ENCODE data around the gene FER1L5.
"Not testable (repeated sequence)": the region's sequence is repeated elsewhere in the genome, so short reads cannot be mapped to it uniquely, and the experiment has no call there.

FER1L5 gene

DNA sequence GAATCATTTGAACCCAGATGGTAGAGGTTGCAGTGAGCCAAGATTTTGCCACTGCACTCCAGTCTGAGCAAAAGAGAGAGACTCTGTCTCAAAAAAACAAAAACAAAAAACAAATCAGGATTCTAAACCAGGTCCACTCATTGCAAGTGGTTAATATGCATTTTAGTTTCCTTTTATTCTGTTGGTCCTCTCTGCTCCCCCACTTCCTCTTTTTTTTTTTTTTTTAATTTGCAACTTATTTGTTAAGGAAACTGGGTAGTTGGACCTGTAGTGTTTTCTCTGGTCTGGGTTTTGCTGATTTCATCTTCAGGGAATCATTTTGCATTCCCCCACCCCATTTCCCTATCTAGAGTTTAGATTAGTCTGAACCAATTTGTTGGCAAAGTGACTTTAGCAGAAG lies 14.0 kb downstream of the FER1L5 start:
- Histone ChIP-seq H3K27ac (ENCODE audit: low read depth in 2 of 2, low read length in 2 of 2) (no peak overlapping the region), H3K9ac (ENCODE audit: low read depth in 1 of 2, low read length in 2 of 2) (no peak overlapping the region), H3K27me3 (ENCODE audit: control insufficient read depth in 2 of 2, insufficient read depth in 2 of 2, low read length in 2 of 2) (no peaks in the 10 kb centered on the region), H3K36me3 (ENCODE audit: control insufficient read depth in 2 of 2, insufficient read depth in 2 of 2, low read length in 2 of 2) (no peaks in the 10 kb centered on the region), H3K9me3 (ENCODE audit: control insufficient read depth in 2 of 2, low read length in 2 of 2) (no peaks in the 10 kb centered on the region), H3K4me1 (ENCODE audit: control insufficient read depth in 2 of 2, insufficient read depth in 2 of 2, low read length in 2 of 2) (no peaks in the 10 kb centered on the region), H3K4me3 (ENCODE audit: low read length in 2 of 2) (no peak overlapping the region)

DNA sequence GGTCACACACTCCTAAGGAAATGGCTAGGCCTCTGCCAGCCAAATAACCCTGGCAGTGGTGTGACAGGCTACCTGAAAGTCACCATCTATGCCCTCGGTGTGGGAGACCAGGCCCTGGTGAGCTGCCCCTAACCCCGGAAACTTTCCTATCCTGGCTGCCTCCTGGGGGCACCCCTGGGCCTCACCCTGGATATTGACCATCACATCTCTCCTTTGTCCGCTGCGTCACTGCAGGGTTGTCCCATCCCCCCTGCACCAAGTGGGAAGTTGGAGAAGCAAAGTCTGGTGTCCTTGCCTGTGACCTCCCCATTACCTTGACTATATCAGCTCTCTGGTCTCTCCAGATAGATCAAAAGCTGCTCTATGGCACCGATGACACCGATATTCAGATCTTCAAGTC lies 18.8 kb downstream of the FER1L5 start:
- no peaks in the 10 kb centered on the region for H3K9me3 ChIP-seq (ENCODE audit: control insufficient read depth in 2 of 2, low read length in 2 of 2)
- no peak overlapping the region for H3K4me3 ChIP-seq (ENCODE audit: low read length in 2 of 2)
- no peaks in the 10 kb centered on the region for H3K4me1 ChIP-seq (ENCODE audit: control insufficient read depth in 2 of 2, insufficient read depth in 2 of 2, low read length in 2 of 2)
- no peaks in the 10 kb centered on the region for H3K27me3 ChIP-seq (ENCODE audit: control insufficient read depth in 2 of 2, insufficient read depth in 2 of 2, low read length in 2 of 2)
- no peak overlapping the region for H3K9ac ChIP-seq (ENCODE audit: low read depth in 1 of 2, low read length in 2 of 2)
- no peaks in the 10 kb centered on the region for H3K36me3 ChIP-seq (ENCODE audit: control insufficient read depth in 2 of 2, insufficient read depth in 2 of 2, low read length in 2 of 2)
- H3K27ac ChIP-seq (ENCODE audit: low read depth in 2 of 2, low read length in 2 of 2), result no peak overlapping the region

DNA sequence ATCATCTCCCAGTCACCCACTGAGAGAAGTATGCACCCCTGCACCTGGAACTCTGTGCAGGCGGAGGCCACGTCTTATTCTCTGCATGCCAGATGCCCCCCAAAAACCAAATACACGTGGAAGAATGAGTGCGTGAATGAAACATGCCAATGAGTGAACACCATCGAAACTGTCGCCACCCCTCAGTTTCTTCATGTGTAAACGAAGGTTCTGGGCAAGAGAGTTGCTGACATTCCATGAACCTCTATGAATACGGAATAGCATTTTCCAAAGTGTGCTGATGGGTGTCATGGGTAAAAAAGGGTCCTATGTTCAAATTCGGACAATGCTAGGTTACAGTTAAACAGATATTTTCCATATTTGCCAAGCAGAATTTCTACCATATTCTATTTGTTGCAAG lies 19.8 kb downstream of the FER1L5 start:
- no peak overlapping the region for H3K4me3 ChIP-seq (ENCODE audit: low read length in 2 of 2)
- no peaks in the 10 kb centered on the region for H3K4me1 ChIP-seq (ENCODE audit: control insufficient read depth in 2 of 2, insufficient read depth in 2 of 2, low read length in 2 of 2)
- no peak overlapping the region for H3K9ac ChIP-seq (ENCODE audit: low read depth in 1 of 2, low read length in 2 of 2)
- H3K27ac ChIP-seq (ENCODE audit: low read depth in 2 of 2, low read length in 2 of 2), result no peak overlapping the region
- H3K27me3 ChIP-seq (ENCODE audit: control insufficient read depth in 2 of 2, insufficient read depth in 2 of 2, low read length in 2 of 2), result no peaks in the 10 kb centered on the region
- H3K36me3 ChIP-seq (ENCODE audit: control insufficient read depth in 2 of 2, insufficient read depth in 2 of 2, low read length in 2 of 2), result no peaks in the 10 kb centered on the region
- no peaks in the 10 kb centered on the region for H3K9me3 ChIP-seq (ENCODE audit: control insufficient read depth in 2 of 2, low read length in 2 of 2)

DNA sequence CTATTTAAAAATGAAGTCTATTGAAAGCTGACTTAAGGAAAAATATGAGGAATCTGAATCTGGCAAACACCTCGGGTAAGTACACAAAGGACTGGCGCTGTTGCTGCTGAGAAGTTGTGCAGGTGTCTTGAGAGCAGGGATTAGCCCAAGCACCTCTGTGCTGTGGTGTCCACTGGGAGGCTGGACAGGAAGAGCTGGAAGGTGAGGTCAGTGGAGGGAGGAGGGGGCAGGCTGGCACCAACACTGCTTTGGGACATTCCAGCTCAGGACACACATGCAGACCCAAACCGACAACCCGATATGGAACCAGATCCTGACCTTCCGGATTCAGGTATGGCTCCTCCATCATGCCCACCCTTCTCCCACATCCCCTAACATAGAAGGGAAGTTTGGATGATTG lies 20.6 kb downstream of the FER1L5 start:
- Histone ChIP-seq H3K27me3 (ENCODE audit: control insufficient read depth in 2 of 2, insufficient read depth in 2 of 2, low read length in 2 of 2) (no peaks in the 10 kb centered on the region), H3K4me1 (ENCODE audit: control insufficient read depth in 2 of 2, insufficient read depth in 2 of 2, low read length in 2 of 2) (no peaks in the 10 kb centered on the region), H3K27ac (ENCODE audit: low read depth in 2 of 2, low read length in 2 of 2) (no peak overlapping the region), H3K9ac (ENCODE audit: low read depth in 1 of 2, low read length in 2 of 2) (no peak overlapping the region), H3K9me3 (ENCODE audit: control insufficient read depth in 2 of 2, low read length in 2 of 2) (no peaks in the 10 kb centered on the region), H3K36me3 (ENCODE audit: control insufficient read depth in 2 of 2, insufficient read depth in 2 of 2, low read length in 2 of 2) (no peaks in the 10 kb centered on the region), H3K4me3 (ENCODE audit: low read length in 2 of 2) (no peak overlapping the region)

DNA sequence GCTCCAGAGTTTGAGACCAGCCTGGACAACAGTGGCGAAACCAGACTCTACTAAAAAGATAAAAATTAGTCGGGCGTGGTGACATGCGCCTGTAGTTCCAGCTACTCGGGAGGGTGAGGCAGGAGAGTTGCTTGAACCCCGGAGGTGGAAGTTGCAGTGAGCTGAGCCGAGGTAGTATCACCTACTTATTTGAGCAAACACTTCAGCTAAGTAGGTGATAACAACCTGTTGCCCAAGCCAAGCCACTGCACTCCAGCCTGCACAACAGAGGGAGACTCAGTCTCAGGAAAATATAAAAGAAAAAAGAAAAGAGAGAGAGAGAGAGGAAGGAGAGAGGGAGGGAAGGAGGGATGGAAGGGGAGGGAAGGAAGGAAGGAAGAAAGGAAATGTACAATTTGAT lies 21.3 kb downstream of the FER1L5 start:
- no peaks in the 10 kb centered on the region for H3K36me3 ChIP-seq (ENCODE audit: control insufficient read depth in 2 of 2, insufficient read depth in 2 of 2, low read length in 2 of 2)
- H3K9ac ChIP-seq (ENCODE audit: low read depth in 1 of 2, low read length in 2 of 2), result no peak overlapping the region
- no peak overlapping the region for H3K4me3 ChIP-seq (ENCODE audit: low read length in 2 of 2)
- no peaks in the 10 kb centered on the region for H3K4me1 ChIP-seq (ENCODE audit: control insufficient read depth in 2 of 2, insufficient read depth in 2 of 2, low read length in 2 of 2)
- no peak overlapping the region for H3K27ac ChIP-seq (ENCODE audit: low read depth in 2 of 2, low read length in 2 of 2)
- H3K27me3 ChIP-seq (ENCODE audit: control insufficient read depth in 2 of 2, insufficient read depth in 2 of 2, low read length in 2 of 2), result no peaks in the 10 kb centered on the region
- H3K9me3 ChIP-seq (ENCODE audit: control insufficient read depth in 2 of 2, low read length in 2 of 2), result no peaks in the 10 kb centered on the region

DNA sequence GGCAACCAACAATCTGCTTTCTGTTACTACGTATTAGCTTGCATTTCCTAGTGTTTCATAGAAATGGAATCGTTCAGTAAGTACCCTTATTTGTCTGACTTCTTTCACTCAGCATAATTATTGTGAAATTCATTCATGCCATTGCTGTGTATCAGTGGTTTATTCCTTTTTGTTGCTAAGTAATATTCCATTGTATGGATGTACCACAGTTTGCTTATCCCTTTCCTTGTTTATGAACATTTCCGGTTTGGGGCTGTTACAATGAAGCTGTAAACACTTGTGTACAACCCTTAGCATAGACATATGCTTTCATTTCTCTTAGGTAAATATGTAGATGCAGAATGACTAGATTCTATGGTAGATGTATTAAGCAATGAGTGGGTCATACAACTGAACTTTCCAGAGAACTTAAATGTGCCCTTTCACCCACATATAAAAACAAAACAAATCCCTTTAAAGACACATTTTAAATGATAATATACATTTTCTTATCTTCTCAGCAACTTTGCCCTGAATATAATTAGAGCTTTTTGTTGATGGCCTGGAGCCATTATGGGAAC lies 21.9 kb downstream of the FER1L5 start:
- Histone ChIP-seq H3K9ac (ENCODE audit: low read depth in 1 of 2, low read length in 2 of 2) (no peak overlapping the region), H3K27ac (ENCODE audit: low read depth in 2 of 2, low read length in 2 of 2) (no peak overlapping the region), H3K9me3 (ENCODE audit: control insufficient read depth in 2 of 2, low read length in 2 of 2) (no peaks in the 10 kb centered on the region)

DNA sequence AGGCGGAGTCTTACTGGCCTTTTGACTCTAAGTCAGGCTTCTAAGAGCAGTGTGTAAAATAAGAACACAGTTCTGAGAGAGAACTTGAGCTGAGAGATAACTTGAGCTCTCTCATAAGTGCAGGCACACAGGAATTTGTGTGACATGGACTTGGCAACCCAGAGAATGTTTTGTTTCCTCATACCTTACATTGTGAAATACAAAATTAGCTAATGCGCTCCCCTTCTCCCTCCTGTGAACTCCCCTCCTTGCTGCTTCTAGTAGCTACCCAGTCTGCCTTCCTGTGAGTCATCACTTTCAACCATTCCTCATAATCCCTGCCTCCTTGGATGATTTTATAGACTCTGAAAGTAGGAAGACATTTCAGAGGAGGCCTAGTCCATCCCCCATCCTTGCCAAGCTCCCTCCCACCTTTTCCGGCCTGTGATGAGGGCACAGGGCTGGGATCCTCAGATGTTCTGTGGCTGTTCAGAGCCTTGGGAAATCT lies 22.6 kb downstream of the FER1L5 start:
- Histone ChIP-seq H3K36me3 (ENCODE audit: control insufficient read depth in 2 of 2, insufficient read depth in 2 of 2, low read length in 2 of 2) (no peaks in the 10 kb centered on the region), H3K4me1 (ENCODE audit: control insufficient read depth in 2 of 2, insufficient read depth in 2 of 2, low read length in 2 of 2) (no peaks in the 10 kb centered on the region), H3K9me3 (ENCODE audit: control insufficient read depth in 2 of 2, low read length in 2 of 2) (no peaks in the 10 kb centered on the region), H3K9ac (ENCODE audit: low read depth in 1 of 2, low read length in 2 of 2) (no peak overlapping the region), H3K4me3 (ENCODE audit: low read length in 2 of 2) (no peak overlapping the region), H3K27me3 (ENCODE audit: control insufficient read depth in 2 of 2, insufficient read depth in 2 of 2, low read length in 2 of 2) (no peaks in the 10 kb centered on the region), H3K27ac (ENCODE audit: low read depth in 2 of 2, low read length in 2 of 2) (no peak overlapping the region)

More for the DNA sequence above, 21.9 kb downstream of the FER1L5 start:
- no peaks in the 10 kb centered on the region for H3K36me3 ChIP-seq (ENCODE audit: control insufficient read depth in 2 of 2, insufficient read depth in 2 of 2, low read length in 2 of 2)
- no peak overlapping the region for H3K4me3 ChIP-seq (ENCODE audit: low read length in 2 of 2)
- no peaks in the 10 kb centered on the region for H3K4me1 ChIP-seq (ENCODE audit: control insufficient read depth in 2 of 2, insufficient read depth in 2 of 2, low read length in 2 of 2)
- H3K27me3 ChIP-seq (ENCODE audit: control insufficient read depth in 2 of 2, insufficient read depth in 2 of 2, low read length in 2 of 2), result no peaks in the 10 kb centered on the region

DNA sequence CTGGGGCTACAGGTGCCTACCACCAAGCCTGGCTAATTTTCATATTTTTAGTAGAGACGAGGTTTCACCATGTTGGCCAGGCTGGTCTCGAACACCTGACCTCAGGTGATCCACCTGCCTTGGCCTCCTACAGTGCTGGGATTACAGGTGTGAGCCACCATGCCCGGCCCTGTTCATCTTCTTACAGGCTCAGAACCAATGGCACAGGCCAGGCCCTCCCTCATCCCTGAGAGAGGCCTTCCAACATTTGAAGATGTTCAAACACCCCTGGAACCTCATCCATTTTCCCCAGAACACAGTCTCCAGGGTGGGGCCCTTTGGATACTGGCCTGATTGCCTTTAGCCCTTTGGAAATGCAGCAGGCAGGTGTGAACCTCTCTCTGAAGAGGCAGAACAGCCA lies 23.2 kb downstream of the FER1L5 start:
- H3K36me3 ChIP-seq (ENCODE audit: control insufficient read depth in 2 of 2, insufficient read depth in 2 of 2, low read length in 2 of 2); H3K9ac ChIP-seq (ENCODE audit: low read depth in 1 of 2, low read length in 2 of 2); H3K27me3 ChIP-seq (ENCODE audit: control insufficient read depth in 2 of 2, insufficient read depth in 2 of 2, low read length in 2 of 2); H3K4me1 ChIP-seq (ENCODE audit: control insufficient read depth in 2 of 2, insufficient read depth in 2 of 2, low read length in 2 of 2); H3K9me3 ChIP-seq (ENCODE audit: control insufficient read depth in 2 of 2, low read length in 2 of 2); H3K27ac ChIP-seq (ENCODE audit: low read depth in 2 of 2, low read length in 2 of 2); H3K4me3 ChIP-seq (ENCODE audit: low read length in 2 of 2): not testable (repeated sequence)

DNA sequence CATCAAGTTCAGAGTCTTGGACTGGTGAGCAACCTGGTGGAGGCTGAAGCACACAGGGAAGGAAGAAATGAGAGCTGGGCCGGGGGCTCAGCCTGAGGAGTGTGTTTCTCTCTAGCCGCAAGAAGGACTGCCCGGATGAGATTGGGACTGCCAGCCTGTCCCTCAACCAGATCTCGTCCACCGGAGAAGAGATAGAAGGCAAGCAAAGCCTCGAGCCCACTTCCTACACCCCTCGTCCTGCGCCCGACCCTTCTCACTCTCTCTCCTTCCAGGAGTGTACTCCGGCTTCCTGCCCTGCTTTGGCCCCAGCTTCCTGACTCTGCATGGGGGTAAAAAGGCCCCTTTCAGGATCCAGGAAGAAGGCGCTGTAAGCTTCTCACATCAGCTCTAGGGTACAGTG lies 26.2 kb downstream of the FER1L5 start:
- Histone ChIP-seq H3K9ac (ENCODE audit: low read depth in 1 of 2, low read length in 2 of 2) (no peak overlapping the region), H3K4me1 (ENCODE audit: control insufficient read depth in 2 of 2, insufficient read depth in 2 of 2, low read length in 2 of 2) (no peaks in the 10 kb centered on the region), H3K9me3 (ENCODE audit: control insufficient read depth in 2 of 2, low read length in 2 of 2) (no peaks in the 10 kb centered on the region), H3K27ac (ENCODE audit: low read depth in 2 of 2, low read length in 2 of 2) (no peak overlapping the region), H3K36me3 (ENCODE audit: control insufficient read depth in 2 of 2, insufficient read depth in 2 of 2, low read length in 2 of 2) (no peaks in the 10 kb centered on the region), H3K4me3 (ENCODE audit: low read length in 2 of 2) (no peak overlapping the region), H3K27me3 (ENCODE audit: control insufficient read depth in 2 of 2, insufficient read depth in 2 of 2, low read length in 2 of 2) (no peaks in the 10 kb centered on the region)

DNA sequence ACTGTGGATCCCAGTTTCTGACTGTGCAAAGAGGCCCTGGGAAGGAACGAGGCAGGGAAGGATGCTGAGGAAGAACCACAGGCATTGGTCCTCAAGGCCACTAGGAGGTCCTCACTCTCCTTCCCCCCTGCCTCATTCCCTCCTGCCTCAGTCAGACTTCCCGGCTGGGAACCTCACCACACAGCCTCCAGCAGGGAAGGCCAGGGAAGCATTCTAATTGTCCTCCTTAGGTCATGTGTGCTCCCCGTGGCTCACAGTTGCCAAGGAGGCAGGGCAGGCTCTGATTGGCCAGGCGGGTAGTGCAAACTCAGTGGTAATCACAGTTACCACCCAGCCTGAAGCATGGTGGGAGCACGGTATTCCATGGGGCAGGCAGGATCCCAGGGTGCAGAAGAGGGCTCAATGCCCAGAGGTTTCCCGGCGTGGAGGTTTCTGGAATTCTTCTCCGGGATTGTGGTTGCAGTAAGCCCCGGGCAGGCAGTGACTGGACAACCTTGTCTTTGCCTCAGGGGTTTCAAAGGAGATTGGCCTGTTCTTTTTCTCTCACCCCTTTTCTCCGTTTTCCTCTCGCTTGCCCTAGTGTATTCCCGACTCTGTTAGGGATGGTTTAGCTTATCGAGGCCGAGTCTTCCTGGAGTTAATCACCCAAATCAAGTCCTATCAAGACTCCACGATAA lies 27.1 kb downstream of the FER1L5 start:
- no peak overlapping the region for H3K27ac ChIP-seq (ENCODE audit: low read depth in 2 of 2, low read length in 2 of 2)
- H3K27me3 ChIP-seq (ENCODE audit: control insufficient read depth in 2 of 2, insufficient read depth in 2 of 2, low read length in 2 of 2), result no peaks in the 10 kb centered on the region
- H3K36me3 ChIP-seq (ENCODE audit: control insufficient read depth in 2 of 2, insufficient read depth in 2 of 2, low read length in 2 of 2), result no peaks in the 10 kb centered on the region
- no peaks in the 10 kb centered on the region for H3K4me1 ChIP-seq (ENCODE audit: control insufficient read depth in 2 of 2, insufficient read depth in 2 of 2, low read length in 2 of 2)
- no peak overlapping the region for H3K4me3 ChIP-seq (ENCODE audit: low read length in 2 of 2)
- no peak overlapping the region for H3K9ac ChIP-seq (ENCODE audit: low read depth in 1 of 2, low read length in 2 of 2)
- no peaks in the 10 kb centered on the region for H3K9me3 ChIP-seq (ENCODE audit: control insufficient read depth in 2 of 2, low read length in 2 of 2)
